HepG2 (cell line): ENCODE data around the gene CNGA3. TPM values are rescaled to one million over a fixed set of nuclear protein-coding genes. Genes with fewer than 3 reads are reported as not detected.

ENCODE experiments used
- ATF7-NPFF ChIP-seq: sonication (generic); formaldehyde crosslinking; IDR thresholded peaks from 2 replicates; pipeline ENCODE4 v1.8.1; 2023; ENCODE audit warnings: mild to moderate bottlenecking, low read depth, missing genetic modification reagents, moderate library complexity
- ELF1 ChIP-seq: sonication (generic); formaldehyde crosslinking; IDR thresholded peaks from 2 replicates; pipeline ENCODE4 v1.4.0; 2020; ENCODE audit warnings: missing genetic modification reagents
- KLF16 ChIP-seq, 2 experiments: sonication (generic) in 1 of 2; formaldehyde crosslinking in 1 of 2; IDR thresholded peaks; 2 replicates each; pipeline versions ENCODE4 v1.6.1 to v1.8.0; 2016 to 2023; ENCODE audit warnings: missing genetic modification reagents in 2 of 2, missing compliant biosample characterization in 1 of 2
- LBX2 ChIP-seq: sonication (generic); formaldehyde crosslinking; IDR thresholded peaks from 2 replicates; pipeline ENCODE4 v1.5.0; 2020; ENCODE audit warnings: missing genetic modification reagents, mild to moderate bottlenecking, borderline replicate concordance
- MED13 ChIP-seq: sonication (generic); formaldehyde crosslinking; IDR thresholded peaks from 2 replicates; pipeline ENCODE4 v1.5.0; 2020; ENCODE audit warnings: missing genetic modification reagents
- NCOA2 ChIP-seq: sonication (generic); formaldehyde crosslinking; IDR thresholded peaks from 2 replicates; pipeline ENCODE4 v1.8.0; 2022; ENCODE audit warnings: inconsistent platforms
- NFATC3 ChIP-seq: sonication (generic); formaldehyde crosslinking; IDR thresholded peaks from 2 replicates; pipeline ENCODE4 v1.5.1; 2020; ENCODE audit warnings: mild to moderate bottlenecking, missing genetic modification reagents
- NR2F1 ChIP-seq, 2 experiments: fragments of 450-650 bp in 1 of 2; formaldehyde crosslinking in 1 of 2; IDR thresholded peaks; 2 replicates each; pipeline versions ENCODE4 v1.5.0 to v1.6.1; 2016 to 2020; ENCODE audit warnings: mild to moderate bottlenecking in 1 of 2, missing compliant biosample characterization in 1 of 2, missing genetic modification reagents in 1 of 2, moderate library complexity in 1 of 2
- PCBP1 ChIP-seq: fragments of 200-400 bp; formaldehyde crosslinking; IDR thresholded peaks from 2 replicates; pipeline ENCODE4 v1.6.1; 2017; ENCODE audit warnings: mild to moderate bottlenecking, low read depth, low read length, borderline replicate concordance
- SKI ChIP-seq: fragments of 450-650 bp; IDR thresholded peaks from one replicate; pipeline ENCODE4 v1.6.1; 2018; ENCODE audit warnings: mild to moderate bottlenecking; ENCODE audit not compliant: partially characterized antibody
- SPEN ChIP-seq: sonication (generic); formaldehyde crosslinking; IDR thresholded peaks from 2 replicates; pipeline ENCODE4 v1.5.1; 2020; ENCODE audit warnings: low read depth, mild to moderate bottlenecking, missing genetic modification reagents
- TCF12 ChIP-seq, 2 experiments: fragments of 450-650 bp in 1 of 2; sonication (generic) in 1 of 2; formaldehyde crosslinking in 1 of 2; IDR thresholded peaks; 2 replicates each; pipeline versions ENCODE4 v1.6.1 to v1.8.0; 2017 to 2022; ENCODE audit warnings: antibody characterized with exemption in 1 of 2, mild to moderate bottlenecking in 1 of 2, missing genetic modification reagents in 1 of 2, moderate library complexity in 1 of 2
- U2AF2 ChIP-seq: fragments of 200-400 bp; formaldehyde crosslinking; IDR thresholded peaks from 2 replicates; pipeline ENCODE4 v1.6.1; 2017; ENCODE audit warnings: low read depth, mild to moderate bottlenecking, low read length
- ZBTB14 ChIP-seq: sonication (generic); formaldehyde crosslinking; IDR thresholded peaks from 2 replicates; pipeline ENCODE4 v1.4.0; 2020; ENCODE audit warnings: missing genetic modification reagents
- ZBTB25 ChIP-seq: IDR thresholded peaks from 2 replicates; pipeline ENCODE4 v1.6.1; 2018; ENCODE audit warnings: missing genetic modification reagents
- ZBTB26 ChIP-seq: IDR thresholded peaks from 2 replicates; pipeline ENCODE4 v1.6.1; 2016; ENCODE audit warnings: missing compliant biosample characterization, missing genetic modification reagents, borderline replicate concordance
- ZNF256 ChIP-seq: sonication (generic); formaldehyde crosslinking; conservative IDR thresholded peaks from 2 replicates; pipeline ENCODE4 v1.4.0; 2020; ENCODE audit warnings: missing genetic modification reagents
- ZNF362 ChIP-seq: sonication (generic); formaldehyde crosslinking; IDR thresholded peaks from 2 replicates; pipeline ENCODE4 v1.4.0; 2020; ENCODE audit warnings: missing genetic modification reagents, mild to moderate bottlenecking, borderline replicate concordance
- ZNF441 ChIP-seq: sonication (generic); formaldehyde crosslinking; IDR thresholded peaks from 2 replicates; pipeline ENCODE4 v1.7.0; 2021; ENCODE audit warnings: missing genetic modification reagents, borderline replicate concordance
- ZNF660 ChIP-seq: sonication (generic); formaldehyde crosslinking; IDR thresholded peaks from 2 replicates; pipeline ENCODE4 v1.5.1; 2020; ENCODE audit warnings: mild to moderate bottlenecking, low read depth, missing genetic modification reagents, borderline replicate concordance
- ZNF781 ChIP-seq: sonication (generic); formaldehyde crosslinking; IDR thresholded peaks from 2 replicates; pipeline ENCODE4 v1.5.1; 2020; ENCODE audit warnings: borderline replicate concordance, mild to moderate bottlenecking, missing genetic modification reagents; ENCODE audit errors: not compliant biosample characterization
- ZNF839 ChIP-seq: sonication (generic); formaldehyde crosslinking; IDR thresholded peaks from 2 replicates; pipeline ENCODE4 v1.4.0; 2020; ENCODE audit warnings: missing genetic modification reagents, mild to moderate bottlenecking, borderline replicate concordance
- ZSCAN30 ChIP-seq: sonication (generic); formaldehyde crosslinking; IDR thresholded peaks from 2 replicates; pipeline ENCODE4 v1.5.0; 2020; ENCODE audit warnings: mild to moderate bottlenecking, missing genetic modification reagents
- polyA plus RNA-seq, 8 experiments: library from polyadenylated mRNA; depleted of rRNA in 3 of 8; stranded (reverse) in 7 of 8; unstranded in 1 of 8; fragments of >200 nt; fragmentation: Illumina TruSeq in 4 of 8; extraction: Trizol in 4 of 8; gene quantifications; 2 replicates each; pipeline versions ENCODE4 v1.2.1 to v1.2.3, GENCODE V29; 2011 to 2016; ENCODE audit warnings: low read depth in 4 of 8, missing spikeins in 1 of 8, mixed read lengths in 1 of 8; ENCODE audit not compliant: insufficient read depth in 1 of 8
- total RNA-seq, 5 experiments: library from RNA; depleted of rRNA; stranded (reverse); fragments of >200 nt; fragmentation: Illumina TruSeq; extraction: Trizol; gene quantifications; 2 replicates each; pipeline ENCODE4 v1.2.3, GENCODE V29; 2016; ENCODE audit warnings: low read depth in 1 of 5

The CNGA3 gene
- total and polyA plus RNA-seq, 2 of the 13 experiments (the other 11 are each of a cell fraction or from before 2014, with no cell fraction given): not detected

- TF ChIP-seq ZBTB14 (no peak), ZNF441 (CRISPR knock-in tag) (no peak), ELF1 (CRISPR knock-in tag) (peak; percentile 53), ZNF256 (CRISPR knock-in tag) (0 out of 2 replicates have a peak, but pooled peaks have one; percentile 33), TCF12 (IDR thresholded peaks at IDR 0.05) (no peak), TCF12 (CRISPR knock-in tag; IDR thresholded peaks at IDR 0.05) (no peak; the same call in 1 of the 2 replicates), ZBTB25 (CRISPR knock-in tag) (no peak), ZNF781 (CRISPR knock-in tag) (no peak), NR2F1 (CRISPR knock-in tag; IDR thresholded peaks at IDR 0.05) (peak in 1 of 2 experiments; percentile 44; a peak in 2 of 4 replicates), ZNF362 (CRISPR knock-in tag) (no peak), KLF16 (CRISPR knock-in tag; IDR thresholded peaks at IDR 0.05) (peak in 1 of 2 experiments; percentile 30; a peak in 1 of 4 replicates), NFATC3 (CRISPR knock-in tag) (no peak), ZNF839 (0 out of 2 replicates have a peak, but pooled peaks have one; percentile 40), LBX2 (peak; percentile 72; the same call in 1 of the 2 replicates), NCOA2 (CRISPR knock-in tag) (peak; percentile 20; the same call in 1 of the 2 replicates), ZBTB26 (0 out of 2 replicates have a peak, but pooled peaks have one; percentile 49), SKI (peak; percentile 84), ZNF660 (CRISPR knock-in tag) (no peak), U2AF2 (no peak), SPEN (CRISPR knock-in tag) (peak; percentile 57; the same call in 1 of the 2 replicates), ATF7-NPFF (CRISPR knock-in tag) (peak; percentile 73; the same call in 1 of the 2 replicates), PCBP1 (no peak), ZSCAN30 (CRISPR knock-in tag) (no peak), MED13 (CRISPR knock-in tag) (no peak)
Observed at GRCh38 chr2:98444436-98445176, 98.3 kb downstream of the CNGA3 start, which contains the start of gene INPP4A (continued).
